Measurements from ENCODE around the gene MCM5. TPM values are rescaled to one million over a fixed set of nuclear protein-coding genes. Genes with fewer than 3 reads are reported as not detected.

Gene MCM5
- total and polyA plus RNA-seq, 2 of the 13 experiments (the other 11 are each of a cell fraction or from before 2014, with no cell fraction given), result 40.2 to 93.5 TPM

DNA sequence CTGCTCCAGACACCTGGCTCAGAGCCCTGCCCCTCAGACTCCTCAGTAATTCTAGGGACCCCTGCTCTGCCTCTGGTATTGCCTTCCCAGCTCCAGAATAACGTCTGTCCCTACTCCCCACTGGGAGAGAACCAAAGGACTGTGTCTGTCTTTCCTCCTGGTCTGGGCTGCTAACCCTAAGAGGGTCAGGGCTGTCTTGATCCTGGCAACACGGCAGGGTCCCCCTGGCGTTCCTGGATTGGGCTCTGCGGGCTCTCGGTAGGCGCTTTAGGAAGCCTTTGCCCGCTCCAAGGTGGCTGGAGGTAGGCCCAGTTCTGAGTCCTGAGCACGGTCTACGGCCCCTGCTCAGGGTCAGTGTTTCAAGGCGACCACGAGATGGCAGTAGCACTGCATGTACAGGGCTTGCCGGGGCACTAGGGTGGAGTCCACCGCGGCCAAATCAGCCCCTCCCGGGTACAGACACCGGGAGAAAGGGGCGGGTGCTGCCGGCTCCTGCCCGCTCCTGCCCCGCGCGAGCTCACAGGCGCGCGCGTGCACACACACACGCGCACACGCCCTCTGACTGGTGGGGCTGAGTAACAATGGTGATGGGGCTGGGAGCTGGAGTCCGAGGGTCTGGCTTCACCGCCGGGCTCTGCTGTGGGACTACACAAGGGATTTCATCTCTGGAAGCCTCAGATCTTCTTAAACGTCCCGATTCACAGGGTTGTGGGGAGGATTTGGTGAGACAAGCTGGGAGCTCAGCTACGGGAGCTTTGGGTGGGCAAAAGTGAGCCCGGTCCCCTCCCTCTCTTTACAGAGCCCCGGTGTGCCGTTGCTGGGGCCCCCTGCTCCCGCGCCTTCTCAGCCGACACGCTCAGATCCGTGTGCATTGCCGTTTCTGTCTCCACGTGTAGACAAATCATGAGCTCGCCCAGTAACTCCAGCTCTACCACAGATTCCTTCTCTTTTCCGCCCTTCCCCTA, 49.1 kb upstream of the MCM5 start (continued):
- TF ChIP-seq, protein P1, sequence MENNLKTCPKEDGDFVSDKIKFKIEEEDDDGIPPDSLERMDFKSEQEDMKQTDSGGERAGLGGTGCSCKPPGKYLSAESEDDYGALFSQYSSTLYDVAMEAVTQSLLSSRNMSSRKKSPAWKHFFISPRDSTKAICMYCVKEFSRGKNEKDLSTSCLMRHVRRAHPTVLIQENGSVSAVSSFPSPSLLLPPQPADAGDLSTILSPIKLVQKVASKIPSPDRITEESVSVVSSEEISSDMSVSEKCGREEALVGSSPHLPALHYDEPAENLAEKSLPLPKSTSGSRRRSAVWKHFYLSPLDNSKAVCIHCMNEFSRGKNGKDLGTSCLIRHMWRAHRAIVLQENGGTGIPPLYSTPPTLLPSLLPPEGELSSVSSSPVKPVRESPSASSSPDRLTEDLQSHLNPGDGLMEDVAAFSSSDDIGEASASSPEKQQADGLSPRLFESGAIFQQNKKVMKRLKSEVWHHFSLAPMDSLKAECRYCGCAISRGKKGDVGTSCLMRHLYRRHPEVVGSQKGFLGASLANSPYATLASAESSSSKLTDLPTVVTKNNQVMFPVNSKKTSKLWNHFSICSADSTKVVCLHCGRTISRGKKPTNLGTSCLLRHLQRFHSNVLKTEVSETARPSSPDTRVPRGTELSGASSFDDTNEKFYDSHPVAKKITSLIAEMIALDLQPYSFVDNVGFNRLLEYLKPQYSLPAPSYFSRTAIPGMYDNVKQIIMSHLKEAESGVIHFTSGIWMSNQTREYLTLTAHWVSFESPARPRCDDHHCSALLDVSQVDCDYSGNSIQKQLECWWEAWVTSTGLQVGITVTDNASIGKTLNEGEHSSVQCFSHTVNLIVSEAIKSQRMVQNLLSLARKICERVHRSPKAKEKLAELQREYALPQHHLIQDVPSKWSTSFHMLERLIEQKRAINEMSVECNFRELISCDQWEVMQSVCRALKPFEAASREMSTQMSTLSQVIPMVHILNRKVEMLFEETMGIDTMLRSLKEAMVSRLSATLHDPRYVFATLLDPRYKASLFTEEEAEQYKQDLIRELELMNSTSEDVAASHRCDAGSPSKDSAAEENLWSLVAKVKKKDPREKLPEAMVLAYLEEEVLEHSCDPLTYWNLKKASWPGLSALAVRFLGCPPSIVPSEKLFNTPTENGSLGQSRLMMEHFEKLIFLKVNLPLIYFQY (CRISPR knock-in tag; IDR thresholded peaks at IDR 0.05; ENCODE audit: borderline replicate concordance), result peak; percentile 39; the same call in 1 of the 2 replicates
- TF ChIP-seq ZNF30 (CRISPR knock-in tag; IDR thresholded peaks at IDR 0.05), result no peak
- 0 out of 2 replicates have a peak, but pooled peaks have one; percentile 41 for TF ChIP-seq CCDC6 (CRISPR knock-in tag; IDR thresholded peaks at IDR 0.05)
- TF ChIP-seq RFXAP (CRISPR knock-in tag; IDR thresholded peaks at IDR 0.05; ENCODE audit: borderline replicate concordance), result no peak
- TF ChIP-seq KDM1A (CRISPR knock-in tag; IDR thresholded peaks at IDR 0.05), result peak; percentile 49; the same call in 1 of the 2 replicates
- TF ChIP-seq ZNF121 (CRISPR knock-in tag; IDR thresholded peaks at IDR 0.05), result no peak
- no peak for TF ChIP-seq FOXC1 (CRISPR knock-in tag; IDR thresholded peaks at IDR 0.05; ENCODE audit: borderline replicate concordance)
- TF ChIP-seq ZNF563 (CRISPR knock-in tag; IDR thresholded peaks at IDR 0.05), result peak; percentile 48; the same call in 1 of the 2 replicates
- TF ChIP-seq ZFX (CRISPR knock-in tag; IDR thresholded peaks at IDR 0.05; ENCODE audit: low read depth), result peak; percentile 76
- TF ChIP-seq, protein P2, sequence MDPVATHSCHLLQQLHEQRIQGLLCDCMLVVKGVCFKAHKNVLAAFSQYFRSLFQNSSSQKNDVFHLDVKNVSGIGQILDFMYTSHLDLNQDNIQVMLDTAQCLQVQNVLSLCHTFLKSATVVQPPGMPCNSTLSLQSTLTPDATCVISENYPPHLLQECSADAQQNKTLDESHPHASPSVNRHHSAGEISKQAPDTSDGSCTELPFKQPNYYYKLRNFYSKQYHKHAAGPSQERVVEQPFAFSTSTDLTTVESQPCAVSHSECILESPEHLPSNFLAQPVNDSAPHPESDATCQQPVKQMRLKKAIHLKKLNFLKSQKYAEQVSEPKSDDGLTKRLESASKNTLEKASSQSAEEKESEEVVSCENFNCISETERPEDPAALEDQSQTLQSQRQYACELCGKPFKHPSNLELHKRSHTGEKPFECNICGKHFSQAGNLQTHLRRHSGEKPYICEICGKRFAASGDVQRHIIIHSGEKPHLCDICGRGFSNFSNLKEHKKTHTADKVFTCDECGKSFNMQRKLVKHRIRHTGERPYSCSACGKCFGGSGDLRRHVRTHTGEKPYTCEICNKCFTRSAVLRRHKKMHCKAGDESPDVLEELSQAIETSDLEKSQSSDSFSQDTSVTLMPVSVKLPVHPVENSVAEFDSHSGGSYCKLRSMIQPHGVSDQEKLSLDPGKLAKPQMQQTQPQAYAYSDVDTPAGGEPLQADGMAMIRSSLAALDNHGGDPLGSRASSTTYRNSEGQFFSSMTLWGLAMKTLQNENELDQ (CRISPR knock-in tag; IDR thresholded peaks at IDR 0.05; ENCODE audit: borderline replicate concordance), result peak; percentile 78; the same call in 1 of the 2 replicates
- TF ChIP-seq ZNF83 (CRISPR knock-in tag; IDR thresholded peaks at IDR 0.05; ENCODE audit: borderline replicate concordance), result no peak
- no peak for TF ChIP-seq ZNF333 (CRISPR knock-in tag; IDR thresholded peaks at IDR 0.05; ENCODE audit: borderline replicate concordance)
- TF ChIP-seq ZNF598 (CRISPR knock-in tag; IDR thresholded peaks at IDR 0.05; ENCODE audit: borderline replicate concordance), result peak; percentile 52; the same call in 1 of the 2 replicates
- TF ChIP-seq ZNF326 (CRISPR knock-in tag; IDR thresholded peaks at IDR 0.05; ENCODE audit: borderline replicate concordance), result 0 out of 2 replicates have a peak, but pooled peaks have one; percentile 36
- no peak for TF ChIP-seq ISX (CRISPR knock-in tag; conservative IDR thresholded peaks at IDR 0.05)
- TF ChIP-seq ZFP37 (CRISPR knock-in tag; IDR thresholded peaks at IDR 0.05; ENCODE audit: borderline replicate concordance), result peak; percentile 58; the same call in 1 of the 2 replicates
- 0 out of 2 replicates have a peak, but pooled peaks have one; percentile 66 for TF ChIP-seq PAX8 (CRISPR knock-in tag; IDR thresholded peaks at IDR 0.05; ENCODE audit: borderline replicate concordance)
- peak; percentile 86 for TF ChIP-seq IRF2 (CRISPR knock-in tag; IDR thresholded peaks at IDR 0.05)
- peak; percentile 42; the same call in 1 of the 2 replicates for TF ChIP-seq TAF1 (CRISPR knock-in tag; IDR thresholded peaks at IDR 0.05)
- no peak for TF ChIP-seq MED8 (CRISPR knock-in tag; IDR thresholded peaks at IDR 0.05; ENCODE audit: insufficient replicate concordance)

All from HepG2 (cell line).